ENCODE measurements around the gene SUCLG2.

DNA sequence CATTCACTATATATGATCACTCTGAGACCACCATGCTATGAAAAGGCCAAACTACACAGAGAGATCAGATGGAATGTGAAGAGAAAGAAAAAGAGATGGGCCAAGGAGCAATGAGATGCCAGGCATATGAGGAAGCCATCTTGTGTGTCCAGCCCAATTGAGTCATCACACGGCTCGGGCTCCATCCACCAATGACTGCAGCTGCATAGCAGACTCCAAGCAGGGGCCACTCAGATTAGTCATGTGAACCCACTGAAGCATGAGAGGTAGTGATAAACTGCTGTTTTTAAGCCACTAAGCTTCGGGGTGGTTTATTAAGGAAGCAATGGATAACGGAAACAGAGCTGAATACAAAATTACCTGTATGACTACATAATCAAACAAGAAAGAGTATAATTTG lies 185.9 kb downstream of the SUCLG2 start:
- TF ChIP-seq, protein P1, sequence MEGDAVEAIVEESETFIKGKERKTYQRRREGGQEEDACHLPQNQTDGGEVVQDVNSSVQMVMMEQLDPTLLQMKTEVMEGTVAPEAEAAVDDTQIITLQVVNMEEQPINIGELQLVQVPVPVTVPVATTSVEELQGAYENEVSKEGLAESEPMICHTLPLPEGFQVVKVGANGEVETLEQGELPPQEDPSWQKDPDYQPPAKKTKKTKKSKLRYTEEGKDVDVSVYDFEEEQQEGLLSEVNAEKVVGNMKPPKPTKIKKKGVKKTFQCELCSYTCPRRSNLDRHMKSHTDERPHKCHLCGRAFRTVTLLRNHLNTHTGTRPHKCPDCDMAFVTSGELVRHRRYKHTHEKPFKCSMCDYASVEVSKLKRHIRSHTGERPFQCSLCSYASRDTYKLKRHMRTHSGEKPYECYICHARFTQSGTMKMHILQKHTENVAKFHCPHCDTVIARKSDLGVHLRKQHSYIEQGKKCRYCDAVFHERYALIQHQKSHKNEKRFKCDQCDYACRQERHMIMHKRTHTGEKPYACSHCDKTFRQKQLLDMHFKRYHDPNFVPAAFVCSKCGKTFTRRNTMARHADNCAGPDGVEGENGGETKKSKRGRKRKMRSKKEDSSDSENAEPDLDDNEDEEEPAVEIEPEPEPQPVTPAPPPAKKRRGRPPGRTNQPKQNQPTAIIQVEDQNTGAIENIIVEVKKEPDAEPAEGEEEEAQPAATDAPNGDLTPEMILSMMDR (IDR thresholded peaks at IDR 0.05) = no peak
- TF ChIP-seq POLR2A (IDR thresholded peaks at IDR 0.05) (no peak), POLR2AphosphoS5 (IDR thresholded peaks at IDR 0.05) (no peak)
